MM.1S (cell line): ENCODE results near the gene ACAP1.
A peak's percentile ranks its signal among the peaks of the same experiment; 100 is the strongest.

ENCODE experiments used
- CTCF ChIP-seq: fragments of 300-600 bp; sonication (generic); IDR thresholded peaks from 2 replicates; pipeline ENCODE4 v1.5.1; 2016; ENCODE audit warnings: antibody characterized with exemption, low read length, mixed read lengths
- EZH2 ChIP-seq: fragments of 300-600 bp; sonication (generic); optimal IDR thresholded peaks from 2 replicates; pipeline ENCODE3; 2017; ENCODE audit warnings: low read depth, mild to moderate bottlenecking, antibody characterized with exemption, low read length, mixed read lengths

GRCh38 chr17:7296189-7296861 is 40.0 kb upstream of the ACAP1 start:
- TF ChIP-seq CTCF, result peak; percentile 88
- TF ChIP-seq EZH2, result no peak
